A549 (cell line): Measurements from ENCODE around the gene TUBG2. TPM values are rescaled to one million over a fixed set of nuclear protein-coding genes. Genes with fewer than 3 reads are reported as not detected.

Source experiments
- ATAC-seq, 2 experiments: fragments of 200-7000 bp in 1 of 2; fragments of >200 bp in 1 of 2; cut with Nextera tagmentation in 1 of 2; cut with Tn5 transposase in 1 of 2; 3 replicates each; pipeline versions ENCODE4 v1.8.0 to v1.9.1; 2018 to 2020; ENCODE audit warnings: mild to moderate bottlenecking in 1 of 2, moderate library complexity in 1 of 2
- CTCF ChIA-PET: fragments of 300-600 bp; sonication (Branson Sonifier 250); formaldehyde crosslinking; extraction: SDS; loops from one replicate; lab custom pipeline; 2021; ENCODE audit warnings: antibody characterized with exemption, inconsistent platforms; lab: Yijun Ruan, JAX
- POLR2A ChIA-PET: fragments of 350-600 bp; formaldehyde crosslinking; extraction: SDS; loops from one replicate; lab custom pipeline; 2021; ENCODE audit warnings: antibody characterized with exemption, inconsistent platforms; lab: Yijun Ruan, JAX
- DNase-seq, 2 experiments: peaks; one replicate each; pipeline versions ENCODE4 v3.0.0 to v3.0.0-alpha.2; 2011 to 2016; ENCODE audit warnings: low read depth in 1 of 2, low spot score in 1 of 2
- FAIRE-seq: peaks from 2 replicates; lab custom pipeline; 2011; peaks lifted over from hg19 to GRCh38; lab: Jason Lieb, UNC
- H3K27ac ChIP-seq, 2 experiments: fragments of >200 bp; sonication (Bioruptor Twin); formaldehyde crosslinking; 3 replicates each; pipeline ENCODE4 v1.5.1; 2016 to 2017
- H3K4me1 ChIP-seq: fragments of >200 bp; sonication (Bioruptor Twin); formaldehyde crosslinking; 3 replicates; pipeline ENCODE4 v1.6.1; 2016
- H3K4me2 ChIP-seq: fragments of >200 bp; sonication (Bioruptor Twin); formaldehyde crosslinking; 3 replicates; pipeline ENCODE4 v1.6.1; 2016
- H3K4me3 ChIP-seq: fragments of >200 bp; sonication (Bioruptor Twin); formaldehyde crosslinking; 3 replicates; pipeline ENCODE4 v1.5.1; 2016
- H3K9me3 ChIP-seq: fragments of >200 bp; sonication (Bioruptor Twin); formaldehyde crosslinking; 3 replicates; pipeline ENCODE4 v1.6.1; 2016
- CTCF ChIP-seq: fragments of >200 bp; sonication (Bioruptor Twin); formaldehyde crosslinking; IDR thresholded peaks from 3 replicates; pipeline ENCODE4 v1.5.1; 2016
- GATA3 ChIP-seq: IDR thresholded peaks from 2 replicates; pipeline ENCODE4 v1.6.1; 2012; ENCODE audit warnings: borderline replicate concordance
- JUNB ChIP-seq: fragments of >200 bp; sonication (Bioruptor Twin); formaldehyde crosslinking; IDR thresholded peaks from 2 replicates; pipeline ENCODE4 v1.6.1; 2016
- KDM5A ChIP-seq: fragments of 200-600 bp; sonication (generic); IDR thresholded peaks from 2 replicates; pipeline ENCODE4 v1.6.1; 2016; ENCODE audit warnings: antibody characterized with exemption, mild to moderate bottlenecking
- MAZ ChIP-seq: fragments of 150-350 bp; IDR thresholded peaks from 2 replicates; pipeline ENCODE4 v1.6.1; 2014; ENCODE audit warnings: antibody characterized with exemption, low read depth, low read length, borderline replicate concordance
- MYC ChIP-seq: IDR thresholded peaks from 2 replicates; pipeline ENCODE4 v1.6.1; 2012; ENCODE audit warnings: mild to moderate bottlenecking, inconsistent platforms, low read length, improper control_type of control experiment, borderline replicate concordance
- PHF8 ChIP-seq: fragments of 200-600 bp; sonication (generic); IDR thresholded peaks from 2 replicates; pipeline ENCODE4 v1.6.1; 2016; ENCODE audit warnings: low read depth, mild to moderate bottlenecking, antibody characterized with exemption, moderate library complexity, borderline replicate concordance
- POLR2A ChIP-seq: IDR thresholded peaks from 2 replicates; pipeline ENCODE4 v1.6.1; 2012; ENCODE audit warnings: mild to moderate bottlenecking, low read length
- POLR2AphosphoS2 ChIP-seq: conservative IDR thresholded peaks from 2 replicates; pipeline ENCODE4 v1.6.1; 2012; ENCODE audit warnings: low read length, improper control_type of control experiment, inconsistent platforms
- RARB ChIP-seq: fragments of 250-450 bp; sonication (Bioruptor Pico); IDR thresholded peaks from 2 replicates; pipeline ENCODE4 v1.8.0; 2021; ENCODE audit warnings: mild to moderate bottlenecking, moderate library complexity
- RCOR1 ChIP-seq: fragments of 150-350 bp; IDR thresholded peaks from 2 replicates; pipeline ENCODE4 v1.6.1; 2014; ENCODE audit warnings: antibody characterized with exemption, low read length, low read depth
- SMC3 ChIP-seq: fragments of >200 bp; sonication (Bioruptor Twin); formaldehyde crosslinking; IDR thresholded peaks from 3 replicates; pipeline ENCODE4 v1.6.1; 2018; ENCODE audit warnings: inconsistent platforms
- SREBF2 ChIP-seq: fragments of 450-650 bp; IDR thresholded peaks from 2 replicates; pipeline ENCODE4 v1.6.1; 2014; ENCODE audit warnings: mild to moderate bottlenecking, moderate library complexity
- TFCP2L1 ChIP-seq: fragments of 250-450 bp; sonication (Bioruptor Pico); IDR thresholded peaks from 2 replicates; pipeline ENCODE4 v1.5.0; 2021; ENCODE audit warnings: mild to moderate bottlenecking
- ZSCAN20 ChIP-seq: fragments of 250-450 bp; sonication (Bioruptor Pico); IDR thresholded peaks from 2 replicates; pipeline ENCODE4 v1.8.0; 2022; ENCODE audit warnings: mild to moderate bottlenecking, moderate library complexity
- WGBS: methylation state at CpG from one replicate; pipeline ENCODE4 v1.1.6; 2017; ENCODE audit errors: missing lambda C conversion rate; 5-methylcytosine and 5-hydroxymethylcytosine counted together
- polyA plus RNA-seq, 4 experiments: library from polyadenylated mRNA; depleted of rRNA in 3 of 4; stranded (reverse); fragments of >200 nt; fragmentation: RNase III in 1 of 4; extraction: RNeasy Plus Mini Kit Qiagen cat#74134 plus additional on column Dnase treatment in 1 of 4; gene quantifications; 2 replicates in 3 of 4; 3 replicates in 1 of 4; pipeline ENCODE4 v1.2.3, GENCODE V29; 2011 to 2017
- small RNA-seq, 6 experiments: library from RNA; depleted of rRNA; stranded (forward); fragments of <200 nt; gene quantifications; one replicate each; pipeline ENCODE3, GENCODE V24; 2012
- TF ChIP-seq, protein P1 (sequence below): fragments of 450-650 bp; IDR thresholded peaks from 2 replicates; pipeline ENCODE4 v1.6.1; 2014; ENCODE audit warnings: antibody characterized with exemption

Gene TUBG2
- polyA plus RNA-seq, 2 of the 4 experiments (the other 2 are of a cell fraction), result 14.9 to 30.6 TPM

GRCh38 chr17:42709561-42709960 lies 50.5 kb downstream of the TUBG2 start:
- Histone ChIP-seq H3K4me1 (no peaks in the 10 kb centered on the region), H3K9me3 (no peaks in the 10 kb centered on the region), H3K27ac (no peak overlapping the region), H3K4me3 (no peak overlapping the region), H3K4me2 (no peak overlapping the region)
- no peak for DNase-seq
- ChIA-PET CTCF (interaction anchor here (0.8 to 3.5 kb wide), 9 partner anchors 9 to 131 kb away, joined by 3 to 19 read pairs (median 5); no protein-coding TSS in a partner anchor), POLR2A (interaction anchor here (1.1 kb wide), 1 partner anchor 115 kb away, joined by 4 read pairs; the partner anchor contains the start of gene BECN1)
- TF ChIP-seq POLR2A, result no peak
- TF ChIP-seq CTCF, result no peak
- no peak for TF ChIP-seq TFCP2L1
- TF ChIP-seq SREBF2, result no peak
- no peak for TF ChIP-seq MAZ
- TF ChIP-seq ZSCAN20, result no peak
- no peak for TF ChIP-seq KDM5A
- no peak for TF ChIP-seq SMC3
- TF ChIP-seq, protein P1, sequence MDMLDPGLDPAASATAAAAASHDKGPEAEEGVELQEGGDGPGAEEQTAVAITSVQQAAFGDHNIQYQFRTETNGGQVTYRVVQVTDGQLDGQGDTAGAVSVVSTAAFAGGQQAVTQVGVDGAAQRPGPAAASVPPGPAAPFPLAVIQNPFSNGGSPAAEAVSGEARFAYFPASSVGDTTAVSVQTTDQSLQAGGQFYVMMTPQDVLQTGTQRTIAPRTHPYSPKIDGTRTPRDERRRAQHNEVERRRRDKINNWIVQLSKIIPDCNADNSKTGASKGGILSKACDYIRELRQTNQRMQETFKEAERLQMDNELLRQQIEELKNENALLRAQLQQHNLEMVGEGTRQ, result no peak
- no peak for TF ChIP-seq JUNB
- no peak for TF ChIP-seq RCOR1
- TF ChIP-seq PHF8, result no peak
- no peak for TF ChIP-seq POLR2AphosphoS2
- TF ChIP-seq GATA3, result no peak
- no peak for TF ChIP-seq RARB
- TF ChIP-seq MYC, result no peak
- no peak for ATAC-seq
- no peak for FAIRE-seq
- 93% methylated on average over 2 of the region's 2 CpGs for WGBS

Small RNA genes lying within 50 kb of the gene (small RNA-seq; reads per million reads assigned to genes)
- 0 reads per million in 6 experiments for gene MIR6780A

Other genes with a start within 250 kb of the TUBG2 start
- gene CAVIN1, start 236.0 kb upstream of the TUBG2 start, polyA plus RNA-seq (2011; rRNA removed), result 91.4 and 101 TPM in 2 replicates
- 371 to 416 TPM (median 377 TPM) in 3 replicates for gene CAVIN1, start 236.0 kb upstream of the TUBG2 start, polyA plus RNA-seq (2017; fragmentation: RNase III; extraction: RNeasy Plus Mini Kit Qiagen cat#74134 plus additional on column Dnase treatment)
- 33.7 and 59.6 TPM in 2 replicates for gene ATP6V0A1, start 200.4 kb upstream of the TUBG2 start, polyA plus RNA-seq (2011; rRNA removed)
- gene ATP6V0A1, start 200.4 kb upstream of the TUBG2 start, polyA plus RNA-seq (2017; fragmentation: RNase III; extraction: RNeasy Plus Mini Kit Qiagen cat#74134 plus additional on column Dnase treatment), result 25.8 to 27.3 TPM (median 26.7 TPM) in 3 replicates
- 17.8 and 18.0 TPM in 2 replicates for gene NAGLU, start 123.0 kb upstream of the TUBG2 start, polyA plus RNA-seq (2011; rRNA removed)
- 28.2 to 34.5 TPM (median 34.0 TPM) in 3 replicates for gene NAGLU, start 123.0 kb upstream of the TUBG2 start, polyA plus RNA-seq (2017; fragmentation: RNase III; extraction: RNeasy Plus Mini Kit Qiagen cat#74134 plus additional on column Dnase treatment)
- 0.40 and 0.49 TPM in 2 replicates for gene HSD17B1, start 106.4 kb upstream of the TUBG2 start, polyA plus RNA-seq (2011; rRNA removed)
- 1.2 to 1.9 TPM (median 1.5 TPM) in 3 replicates for gene HSD17B1, start 106.4 kb upstream of the TUBG2 start, polyA plus RNA-seq (2017; fragmentation: RNase III; extraction: RNeasy Plus Mini Kit Qiagen cat#74134 plus additional on column Dnase treatment)
- 65.4 and 77.5 TPM in 2 replicates for gene COASY, start 97.1 kb upstream of the TUBG2 start, polyA plus RNA-seq (2011; rRNA removed)
- 103 to 113 TPM (median 112 TPM) in 3 replicates for gene COASY, start 97.1 kb upstream of the TUBG2 start, polyA plus RNA-seq (2017; fragmentation: RNase III; extraction: RNeasy Plus Mini Kit Qiagen cat#74134 plus additional on column Dnase treatment)
- gene MLX, start 92.2 kb upstream of the TUBG2 start, polyA plus RNA-seq (2011; rRNA removed), result 48.0 and 48.6 TPM in 2 replicates
- gene MLX, start 92.2 kb upstream of the TUBG2 start, polyA plus RNA-seq (2017; fragmentation: RNase III; extraction: RNeasy Plus Mini Kit Qiagen cat#74134 plus additional on column Dnase treatment), result 46.3 to 48.1 TPM (median 47.0 TPM) in 3 replicates
- gene PSMC3IP, start 81.6 kb upstream of the TUBG2 start, polyA plus RNA-seq (2011; rRNA removed), result 17.8 and 26.1 TPM in 2 replicates
- 37.3 to 40.7 TPM (median 37.9 TPM) in 3 replicates for gene PSMC3IP, start 81.6 kb upstream of the TUBG2 start, polyA plus RNA-seq (2017; fragmentation: RNase III; extraction: RNeasy Plus Mini Kit Qiagen cat#74134 plus additional on column Dnase treatment)
- gene RETREG3, start 49.9 kb upstream of the TUBG2 start, polyA plus RNA-seq (2011; rRNA removed), result 28.3 and 45.9 TPM in 2 replicates
- gene RETREG3, start 49.9 kb upstream of the TUBG2 start, polyA plus RNA-seq (2017; fragmentation: RNase III; extraction: RNeasy Plus Mini Kit Qiagen cat#74134 plus additional on column Dnase treatment), result 19.4 to 24.2 TPM (median 22.6 TPM) in 3 replicates
- 73.3 and 79.3 TPM in 2 replicates for gene TUBG1, start 49.6 kb upstream of the TUBG2 start, polyA plus RNA-seq (2011; rRNA removed)
- gene TUBG1, start 49.6 kb upstream of the TUBG2 start, polyA plus RNA-seq (2017; fragmentation: RNase III; extraction: RNeasy Plus Mini Kit Qiagen cat#74134 plus additional on column Dnase treatment), result 151 to 161 TPM (median 156 TPM) in 3 replicates
- gene PLEKHH3, start 17.7 kb downstream of the TUBG2 start, polyA plus RNA-seq (2011; rRNA removed), result 5.3 and 5.5 TPM in 2 replicates
- 12.3 to 15.5 TPM (median 14.0 TPM) in 3 replicates for gene PLEKHH3, start 17.7 kb downstream of the TUBG2 start, polyA plus RNA-seq (2017; fragmentation: RNase III; extraction: RNeasy Plus Mini Kit Qiagen cat#74134 plus additional on column Dnase treatment)
- gene CCR10, start 22.6 kb downstream of the TUBG2 start, polyA plus RNA-seq (2011; rRNA removed), result 0.19 and 0.23 TPM in 2 replicates
- gene CCR10, start 22.6 kb downstream of the TUBG2 start, polyA plus RNA-seq (2017; fragmentation: RNase III; extraction: RNeasy Plus Mini Kit Qiagen cat#74134 plus additional on column Dnase treatment), result 0.59 to 0.73 TPM (median 0.66 TPM) in 3 replicates
- 8.2 and 8.8 TPM in 2 replicates for gene CNTNAP1, start 23.2 kb downstream of the TUBG2 start, polyA plus RNA-seq (2011; rRNA removed)
- gene CNTNAP1, start 23.2 kb downstream of the TUBG2 start, polyA plus RNA-seq (2017; fragmentation: RNase III; extraction: RNeasy Plus Mini Kit Qiagen cat#74134 plus additional on column Dnase treatment), result 6.3 to 7.1 TPM (median 7.1 TPM) in 3 replicates
- gene EZH1, start 85.8 kb downstream of the TUBG2 start, polyA plus RNA-seq (2011; rRNA removed), result 35.4 and 41.1 TPM in 2 replicates
- 20.1 to 21.7 TPM (median 21.5 TPM) in 3 replicates for gene EZH1, start 85.8 kb downstream of the TUBG2 start, polyA plus RNA-seq (2017; fragmentation: RNase III; extraction: RNeasy Plus Mini Kit Qiagen cat#74134 plus additional on column Dnase treatment)
- gene RAMP2, start 101.9 kb downstream of the TUBG2 start, polyA plus RNA-seq (2011; rRNA removed), result 0.49 and 1.2 TPM in 2 replicates
- 0.30 to 1.0 TPM (median 0.87 TPM) in 3 replicates for gene RAMP2, start 101.9 kb downstream of the TUBG2 start, polyA plus RNA-seq (2017; fragmentation: RNase III; extraction: RNeasy Plus Mini Kit Qiagen cat#74134 plus additional on column Dnase treatment)
- gene VPS25, start 114.2 kb downstream of the TUBG2 start, polyA plus RNA-seq (2011; rRNA removed), result 143 and 173 TPM in 2 replicates
- 118 to 132 TPM (median 119 TPM) in 3 replicates for gene VPS25, start 114.2 kb downstream of the TUBG2 start, polyA plus RNA-seq (2017; fragmentation: RNase III; extraction: RNeasy Plus Mini Kit Qiagen cat#74134 plus additional on column Dnase treatment)
- 1.1 and 1.6 TPM in 2 replicates for gene WNK4, start 121.3 kb downstream of the TUBG2 start, polyA plus RNA-seq (2011; rRNA removed)
- 1.3 to 1.5 TPM (median 1.5 TPM) in 3 replicates for gene WNK4, start 121.3 kb downstream of the TUBG2 start, polyA plus RNA-seq (2017; fragmentation: RNase III; extraction: RNeasy Plus Mini Kit Qiagen cat#74134 plus additional on column Dnase treatment)
- 126 and 170 TPM in 2 replicates for gene COA3, start 139.4 kb downstream of the TUBG2 start, polyA plus RNA-seq (2011; rRNA removed)
- 127 to 131 TPM (median 130 TPM) in 3 replicates for gene COA3, start 139.4 kb downstream of the TUBG2 start, polyA plus RNA-seq (2017; fragmentation: RNase III; extraction: RNeasy Plus Mini Kit Qiagen cat#74134 plus additional on column Dnase treatment)
- gene CNTD1, start 139.6 kb downstream of the TUBG2 start, polyA plus RNA-seq (2011; rRNA removed), result 0.06 and 0.07 TPM in 2 replicates
- 0.10 to 0.47 TPM (median 0.17 TPM) in 3 replicates for gene CNTD1, start 139.6 kb downstream of the TUBG2 start, polyA plus RNA-seq (2017; fragmentation: RNase III; extraction: RNeasy Plus Mini Kit Qiagen cat#74134 plus additional on column Dnase treatment)
- 125 and 138 TPM in 2 replicates for gene BECN1, start 165.0 kb downstream of the TUBG2 start, polyA plus RNA-seq (2011; rRNA removed)
- gene BECN1, start 165.0 kb downstream of the TUBG2 start, polyA plus RNA-seq (2017; fragmentation: RNase III; extraction: RNeasy Plus Mini Kit Qiagen cat#74134 plus additional on column Dnase treatment), result 98.9 to 103 TPM (median 99.8 TPM) in 3 replicates
- 220 and 257 TPM in 2 replicates for gene PSME3, start 174.1 kb downstream of the TUBG2 start, polyA plus RNA-seq (2011; rRNA removed)
- gene PSME3, start 174.1 kb downstream of the TUBG2 start, polyA plus RNA-seq (2017; fragmentation: RNase III; extraction: RNeasy Plus Mini Kit Qiagen cat#74134 plus additional on column Dnase treatment), result 214 to 241 TPM (median 223 TPM) in 3 replicates
- gene AOC2, start 185.3 kb downstream of the TUBG2 start, polyA plus RNA-seq (2011; rRNA removed), result 2.7 and 3.0 TPM in 2 replicates
- gene AOC2, start 185.3 kb downstream of the TUBG2 start, polyA plus RNA-seq (2017; fragmentation: RNase III; extraction: RNeasy Plus Mini Kit Qiagen cat#74134 plus additional on column Dnase treatment), result 1.7 to 1.9 TPM (median 1.8 TPM) in 3 replicates
- 1.4 and 1.6 TPM in 2 replicates for gene AOC3, start 191.9 kb downstream of the TUBG2 start, polyA plus RNA-seq (2011; rRNA removed)
- gene AOC3, start 191.9 kb downstream of the TUBG2 start, polyA plus RNA-seq (2017; fragmentation: RNase III; extraction: RNeasy Plus Mini Kit Qiagen cat#74134 plus additional on column Dnase treatment), result 0.79 to 1.1 TPM (median 0.97 TPM) in 3 replicates
- gene G6PC1, start 241.5 kb downstream of the TUBG2 start, polyA plus RNA-seq (2011; rRNA removed), result not detected in 2 replicates
- not detected in 3 replicates for gene G6PC1, start 241.5 kb downstream of the TUBG2 start, polyA plus RNA-seq (2017; fragmentation: RNase III; extraction: RNeasy Plus Mini Kit Qiagen cat#74134 plus additional on column Dnase treatment)